Dermis blood vessel endothelial cell (primary cell): ENCODE results near the gene TAB3. TPM values are rescaled to one million over a fixed set of nuclear protein-coding genes. Genes with fewer than 3 reads are reported as not detected.
"Not testable (repeated sequence)": the region's sequence is repeated elsewhere in the genome, so short reads cannot be mapped to it uniquely, and the experiment has no call there.

ENCODE experiments used
- DNase-seq: peaks from one replicate; pipeline ENCODE4 v3.0.0; 2010
- total RNA-seq: library from RNA; depleted of rRNA; stranded (reverse); fragments of >200 nt; gene quantifications from 2 replicates; pipeline ENCODE4 v1.2.3, GENCODE V29; 2014

TAB3 gene
- total RNA-seq, 1 donor from 2014 or later: 11.2 TPM

- no peak for DNase-seq
These were observed 76.7 kb downstream of the TAB3 start for GRCh38 chrX:30812326-30812725.

DNA sequence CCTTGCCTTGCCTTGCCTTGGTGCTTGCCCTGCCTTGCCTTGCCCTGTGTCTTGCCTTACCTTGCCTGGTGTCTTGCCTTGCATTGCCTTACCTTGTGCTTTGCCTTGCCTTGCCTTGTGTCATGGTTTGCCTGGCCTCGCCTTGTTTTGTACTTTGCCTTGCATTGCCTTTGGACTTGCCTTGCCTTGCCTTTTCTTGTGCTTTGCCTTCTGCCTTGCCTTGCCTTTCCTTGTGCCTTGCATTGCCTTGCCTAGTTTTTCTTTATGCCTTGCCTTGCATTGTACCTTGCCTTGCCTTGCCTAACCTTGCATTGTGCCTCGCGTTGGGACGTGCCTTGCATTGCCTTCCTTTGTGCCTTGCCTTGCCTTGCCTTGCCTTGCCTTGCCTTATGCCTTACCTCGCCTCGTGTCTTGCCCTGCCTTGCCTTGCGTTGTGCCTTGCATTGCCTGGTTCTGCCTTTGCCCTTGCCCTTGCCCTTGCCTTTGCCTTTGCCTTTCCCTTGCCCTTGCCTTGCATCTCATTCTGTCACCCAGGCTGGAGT is 82.8 kb downstream of the TAB3 start:
- DNase-seq: no peak

DNA sequence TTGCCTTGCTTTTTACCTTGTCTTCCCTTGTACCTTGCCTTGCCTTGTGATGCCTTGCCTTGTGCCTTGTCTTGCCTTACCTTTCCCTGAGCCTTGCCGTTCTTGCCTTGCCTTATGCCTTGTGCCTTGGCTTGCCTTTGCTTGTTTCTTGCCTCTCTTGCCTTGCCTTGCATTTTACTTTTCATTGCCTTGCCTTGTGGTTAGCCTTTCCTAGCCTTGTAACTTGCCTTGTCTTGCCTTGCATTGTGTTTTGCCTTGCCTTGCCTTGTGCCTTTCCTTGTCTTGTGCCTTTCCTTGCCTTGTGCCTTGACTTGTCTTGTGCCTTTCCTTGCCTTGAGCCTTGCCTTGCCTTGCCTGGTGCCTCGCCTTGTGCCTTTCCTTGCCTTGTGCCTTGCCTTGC is 84.6 kb downstream of the TAB3 start:
- no peak for DNase-seq

- no peak for DNase-seq
These were observed 88.2 kb downstream of the TAB3 start for GRCh38 chrX:30800901-30801300.

GRCh38 chrX:30799327-30799726 is 89.7 kb downstream of the TAB3 start:
- no peak for DNase-seq

- DNase-seq: no peak
These were observed 90.2 kb downstream of the TAB3 start for GRCh38 chrX:30798810-30799209.

- not testable (repeated sequence) for DNase-seq
These were observed 91.8 kb downstream of the TAB3 start for GRCh38 chrX:30797301-30797700.

DNA sequence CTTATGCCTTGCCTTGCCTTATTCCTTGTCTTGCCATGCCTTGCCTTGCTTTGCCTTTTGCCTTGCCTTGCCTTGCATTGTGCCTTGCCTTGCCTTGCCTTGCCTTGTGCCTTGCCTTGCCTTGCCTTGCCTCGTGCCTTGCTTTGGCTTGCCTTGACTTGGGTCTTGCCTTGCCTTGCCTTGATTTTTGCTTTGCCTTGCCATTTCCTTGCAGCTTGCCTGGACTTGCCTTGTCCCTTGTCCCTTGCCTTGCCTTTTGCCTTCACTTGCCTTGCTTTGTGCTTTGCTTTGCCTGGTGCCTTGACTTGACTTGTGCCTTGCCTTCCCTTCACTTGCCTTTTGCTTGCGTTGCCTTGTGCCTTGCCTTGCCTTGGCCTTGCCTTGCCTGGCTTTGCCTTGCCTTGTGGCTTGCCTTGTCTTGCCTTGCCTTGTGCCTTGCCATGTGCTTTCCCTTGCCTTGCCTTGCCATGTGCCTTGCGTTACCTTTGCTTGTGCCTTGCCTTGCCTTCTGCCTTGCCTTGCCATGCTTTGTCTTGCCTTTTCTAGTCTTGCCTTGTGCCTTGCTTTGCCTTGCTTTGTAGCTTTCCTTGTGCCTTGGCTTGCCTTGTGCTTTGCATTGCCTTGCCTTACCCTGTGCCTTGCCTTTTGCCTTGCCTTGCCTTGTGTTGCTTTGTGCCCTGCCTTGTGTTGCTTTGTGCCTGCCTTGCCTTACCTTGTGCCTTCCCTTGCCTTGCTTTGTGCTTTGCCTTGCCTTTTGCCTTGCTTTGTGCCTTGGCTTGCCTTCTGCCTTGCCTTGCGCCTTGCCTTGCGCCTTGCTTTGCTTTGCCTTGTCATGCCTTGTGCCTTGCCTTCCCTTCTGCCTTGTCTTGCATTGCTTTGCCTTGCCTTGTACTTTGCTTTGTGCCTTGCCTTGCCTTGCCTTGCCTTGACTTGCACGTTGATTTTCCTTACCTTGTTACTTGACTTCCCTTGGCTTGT is 92.8 kb downstream of the TAB3 start:
- DNase-seq: no peak

DNA sequence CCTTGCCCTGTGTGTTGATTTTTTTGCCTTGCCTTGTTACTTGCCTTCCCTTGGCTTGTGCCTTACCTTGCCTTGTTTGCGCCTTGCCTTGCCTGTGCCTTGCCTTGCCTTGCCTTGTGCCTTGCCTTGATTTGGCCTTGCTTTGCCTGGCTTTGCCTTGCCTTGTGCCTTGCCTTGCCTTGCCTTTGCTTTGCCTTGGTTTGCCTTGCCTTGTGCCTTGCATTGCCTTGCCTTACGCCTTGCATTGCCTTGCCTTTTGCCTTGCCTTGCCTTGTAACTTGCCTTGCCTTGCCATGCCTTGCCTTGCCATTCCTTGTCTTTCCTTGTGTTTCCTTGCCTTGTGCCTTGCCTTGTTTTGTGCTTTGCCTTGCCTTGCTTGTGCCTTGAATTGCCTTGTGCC is 94.6 kb downstream of the TAB3 start:
- no peak for DNase-seq

- DNase-seq: no peak
These were observed 95.3 kb downstream of the TAB3 start for GRCh38 chrX:30793767-30794103.

DNA sequence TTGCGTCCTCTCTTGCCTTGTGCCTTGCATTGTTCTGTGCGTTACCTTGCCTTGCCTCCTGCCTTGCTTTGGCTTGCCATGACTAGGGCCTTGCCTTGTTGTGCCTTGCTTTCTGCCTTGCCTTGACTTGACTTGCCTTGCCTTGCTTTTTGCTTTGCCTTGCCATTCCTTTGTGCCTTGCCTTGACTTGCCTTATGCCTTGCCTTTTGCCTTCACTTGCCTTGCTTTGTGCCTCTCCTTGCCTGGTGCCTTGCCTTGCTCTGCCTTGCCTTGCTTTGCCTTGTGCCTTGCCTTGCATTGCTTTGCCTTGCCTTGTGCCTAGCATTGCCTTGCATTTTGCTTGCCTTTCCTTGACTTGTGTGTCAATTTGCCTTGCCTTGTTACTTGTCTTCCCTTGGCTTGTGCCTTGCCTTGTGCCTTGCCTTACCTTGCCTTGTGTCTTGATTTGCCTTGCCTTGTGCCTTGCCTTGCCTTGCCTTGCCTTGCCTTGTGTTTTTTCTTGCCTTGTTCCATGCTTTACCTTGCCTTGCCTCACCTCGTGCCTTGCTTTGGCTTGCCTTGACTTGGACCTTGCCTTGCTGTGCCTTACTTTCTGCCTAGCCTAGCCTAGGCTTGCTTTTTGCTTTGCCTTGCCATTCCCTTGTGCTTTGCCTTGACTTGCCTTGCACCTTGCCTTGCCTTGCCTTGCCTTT is 95.8 kb downstream of the TAB3 start:
- no peak for DNase-seq

DNA sequence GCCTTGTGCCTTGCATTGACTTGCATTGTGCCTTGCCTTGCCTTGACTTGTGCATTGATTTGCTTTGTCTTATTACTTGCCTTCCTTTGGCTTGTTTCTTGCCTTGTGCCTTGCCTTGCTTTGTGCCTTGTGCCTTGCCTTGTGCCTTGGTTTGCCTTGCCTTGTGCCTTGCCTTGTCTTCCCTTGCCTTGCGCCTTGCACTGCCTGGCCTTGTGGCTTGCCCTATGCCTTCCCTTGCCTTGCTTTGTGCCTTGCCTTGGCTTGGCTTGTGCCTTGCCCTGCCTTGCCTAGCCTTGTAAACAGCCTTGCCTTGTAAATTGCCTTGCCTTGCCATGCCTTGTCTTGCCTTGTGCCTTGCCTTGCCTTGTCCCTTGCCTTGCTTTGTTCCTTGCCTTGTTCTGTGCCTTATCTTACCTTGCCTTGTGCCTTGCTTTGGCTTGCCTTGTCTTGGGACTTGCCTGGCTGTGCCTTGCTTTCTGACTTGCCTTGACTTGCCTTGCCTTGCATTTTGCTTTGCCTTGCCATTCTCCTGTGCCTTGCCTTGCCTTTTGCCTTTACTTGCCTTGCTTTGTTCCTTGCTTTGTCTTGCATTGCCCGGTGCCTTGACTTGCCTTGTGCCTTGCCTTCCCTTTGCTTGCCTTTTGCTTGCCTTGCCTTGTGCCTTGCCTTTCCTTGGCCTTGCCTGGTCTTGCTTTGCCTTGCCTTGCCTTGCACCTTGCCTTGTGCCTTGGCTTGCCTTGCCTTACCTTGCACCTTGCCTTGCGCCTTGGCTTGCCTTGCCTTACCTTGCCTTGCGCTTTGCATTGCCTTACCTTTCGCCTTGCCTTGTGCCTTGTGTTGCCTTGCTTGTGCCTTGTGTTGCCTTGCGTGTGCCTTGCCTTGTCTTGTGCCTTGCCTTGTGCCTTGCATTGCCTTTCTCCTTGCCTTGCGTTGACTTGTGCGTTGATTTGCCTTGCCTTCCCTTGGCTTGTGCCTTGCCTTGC is 97.5 kb downstream of the TAB3 start:
- no peak for DNase-seq

DNA sequence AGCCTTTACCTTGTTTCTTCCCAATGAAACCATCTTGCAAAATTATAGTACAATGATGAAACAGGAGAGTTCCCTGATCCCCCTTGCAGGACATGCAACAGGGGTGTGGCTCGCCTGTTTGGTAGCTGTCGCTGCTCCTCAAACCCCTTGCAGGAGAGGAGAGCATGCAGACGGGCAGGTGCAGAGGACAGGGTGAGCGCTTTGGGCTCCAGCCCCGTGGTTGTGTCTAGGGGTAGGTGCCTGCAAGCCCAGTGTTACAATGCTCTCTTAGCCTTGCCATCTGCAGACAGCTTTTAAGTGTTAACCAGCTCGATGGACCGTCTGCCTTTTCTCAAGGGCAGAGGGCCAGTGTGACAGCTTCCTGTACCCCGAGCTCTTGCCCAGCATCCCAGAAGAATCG is 102.0 kb downstream of the TAB3 start:
- DNase-seq: no peak

DNA sequence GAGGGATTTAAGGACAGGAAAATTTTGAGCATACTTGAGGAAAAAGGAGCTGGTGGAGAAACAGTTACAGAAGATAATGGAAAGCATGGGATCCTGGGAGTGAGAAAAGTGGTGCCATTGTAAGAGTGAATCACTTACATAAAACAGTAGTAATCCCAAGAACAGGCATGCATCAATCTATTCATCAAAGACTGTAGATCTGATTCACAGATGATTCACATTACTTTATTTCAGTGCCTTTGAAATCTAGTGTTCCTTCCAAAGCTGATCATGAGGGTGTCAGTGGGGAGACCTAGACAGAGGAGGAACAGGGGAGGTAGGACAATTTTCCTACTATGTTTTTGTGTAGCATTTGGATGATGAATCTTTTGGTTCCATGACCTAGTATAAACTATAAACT is 102.7 kb downstream of the TAB3 start:
- DNase-seq: no peak

- DNase-seq: no peak
These were observed 107.2 kb downstream of the TAB3 start for GRCh38 chrX:30781711-30782444.

DNA sequence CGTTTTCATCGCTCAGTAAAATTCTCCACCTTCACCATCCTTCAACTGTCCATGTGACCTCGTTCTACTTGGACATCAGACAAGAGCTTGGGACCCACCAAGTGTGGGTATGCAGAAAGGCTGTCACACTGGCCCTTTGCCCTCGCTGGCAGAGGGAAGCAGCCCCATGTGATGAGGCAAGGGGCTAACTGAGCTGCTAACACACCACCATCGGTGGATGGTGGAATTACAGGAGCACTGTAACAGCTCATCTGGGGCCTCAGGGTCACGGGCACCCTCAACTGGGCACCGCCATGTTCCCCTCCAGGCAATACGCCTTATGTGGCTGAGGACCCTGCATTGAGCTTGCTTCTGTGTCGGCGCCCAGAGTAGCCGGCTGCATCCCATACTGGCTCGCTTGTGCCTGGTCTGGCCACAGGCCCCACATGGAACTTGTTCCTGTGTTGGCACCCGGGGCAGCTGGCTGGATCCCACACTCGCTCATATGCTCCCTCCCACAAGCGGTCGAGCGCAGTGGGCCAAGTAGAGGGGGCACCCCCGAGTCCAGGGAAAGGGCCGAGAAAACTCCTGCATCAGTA is 109.5 kb downstream of the TAB3 start:
- DNase-seq: no peak

GRCh38 chrX:30777575-30777974 is 111.5 kb downstream of the TAB3 start:
- no peak for DNase-seq
